ENCODE results near the gene CDKN2A.

CDKN2A gene

DNA sequence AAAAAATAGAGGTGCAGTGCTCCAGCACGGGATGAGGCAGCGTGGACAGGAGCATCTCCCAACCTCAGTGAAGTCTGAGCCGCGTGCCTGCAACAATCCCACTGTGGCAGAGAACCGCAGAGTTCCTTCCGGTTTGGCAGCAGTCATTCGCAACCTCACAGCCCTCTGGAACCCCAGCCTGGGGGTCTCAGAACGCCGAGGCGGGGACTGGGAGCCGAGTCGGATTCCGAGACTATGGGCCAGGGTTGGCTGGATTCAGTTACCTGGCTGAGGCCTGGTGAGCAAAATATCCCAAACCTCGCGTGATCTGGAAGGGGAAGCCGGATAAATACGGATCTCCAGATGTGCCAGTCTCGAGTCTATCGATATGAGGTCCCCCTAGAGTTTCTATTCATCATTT is 27.0 kb downstream of the CDKN2A start:
- TF ChIP-seq, protein P1, sequence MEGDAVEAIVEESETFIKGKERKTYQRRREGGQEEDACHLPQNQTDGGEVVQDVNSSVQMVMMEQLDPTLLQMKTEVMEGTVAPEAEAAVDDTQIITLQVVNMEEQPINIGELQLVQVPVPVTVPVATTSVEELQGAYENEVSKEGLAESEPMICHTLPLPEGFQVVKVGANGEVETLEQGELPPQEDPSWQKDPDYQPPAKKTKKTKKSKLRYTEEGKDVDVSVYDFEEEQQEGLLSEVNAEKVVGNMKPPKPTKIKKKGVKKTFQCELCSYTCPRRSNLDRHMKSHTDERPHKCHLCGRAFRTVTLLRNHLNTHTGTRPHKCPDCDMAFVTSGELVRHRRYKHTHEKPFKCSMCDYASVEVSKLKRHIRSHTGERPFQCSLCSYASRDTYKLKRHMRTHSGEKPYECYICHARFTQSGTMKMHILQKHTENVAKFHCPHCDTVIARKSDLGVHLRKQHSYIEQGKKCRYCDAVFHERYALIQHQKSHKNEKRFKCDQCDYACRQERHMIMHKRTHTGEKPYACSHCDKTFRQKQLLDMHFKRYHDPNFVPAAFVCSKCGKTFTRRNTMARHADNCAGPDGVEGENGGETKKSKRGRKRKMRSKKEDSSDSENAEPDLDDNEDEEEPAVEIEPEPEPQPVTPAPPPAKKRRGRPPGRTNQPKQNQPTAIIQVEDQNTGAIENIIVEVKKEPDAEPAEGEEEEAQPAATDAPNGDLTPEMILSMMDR (conservative IDR thresholded peaks at IDR 0.05; ENCODE audit: low read length): no peak
- no peak for TF ChIP-seq EZH2phosphoT487 (IDR thresholded peaks at IDR 0.05; ENCODE audit: borderline replicate concordance)
- Histone ChIP-seq H4K20me1 (ENCODE audit: insufficient read depth, low read length, poor library complexity, severe bottlenecking) (no peaks in the 10 kb centered on the region), H3K9me3 (ENCODE audit: insufficient read depth, low read depth, low read length) (no peaks in the 10 kb centered on the region), H3K9ac (ENCODE audit: low read depth, low read length, poor library complexity, severe bottlenecking) (no peak overlapping the region), H3K4me1 (ENCODE audit: insufficient read depth, low read length, poor library complexity, severe bottlenecking) (no peaks in the 10 kb centered on the region), H3K4me3 (ENCODE audit: low read length, poor library complexity, severe bottlenecking) (no peak overlapping the region), H3K4me2 (ENCODE audit: low read depth, low read length, poor library complexity, severe bottlenecking) (no peak overlapping the region), H2AFZ (ENCODE audit: low read length) (no peak overlapping the region), H3K79me2 (ENCODE audit: insufficient read depth, low read length) (no peaks in the 10 kb centered on the region), H3K27me3 (ENCODE audit: insufficient read depth, low read length, poor library complexity, severe bottlenecking) (no peaks in the 10 kb centered on the region), H3F3A (ENCODE audit: low read depth) (no peaks in the 10 kb centered on the region), H3K9me2 (replicated peaks; ENCODE audit: low read depth, low read length) (no peaks in the 10 kb centered on the region), H3K36me3 (ENCODE audit: insufficient read depth, low read length) (peaks cover 9% of the 10 kb centered on the region; the same call in 1 of the 2 replicates)

DNA sequence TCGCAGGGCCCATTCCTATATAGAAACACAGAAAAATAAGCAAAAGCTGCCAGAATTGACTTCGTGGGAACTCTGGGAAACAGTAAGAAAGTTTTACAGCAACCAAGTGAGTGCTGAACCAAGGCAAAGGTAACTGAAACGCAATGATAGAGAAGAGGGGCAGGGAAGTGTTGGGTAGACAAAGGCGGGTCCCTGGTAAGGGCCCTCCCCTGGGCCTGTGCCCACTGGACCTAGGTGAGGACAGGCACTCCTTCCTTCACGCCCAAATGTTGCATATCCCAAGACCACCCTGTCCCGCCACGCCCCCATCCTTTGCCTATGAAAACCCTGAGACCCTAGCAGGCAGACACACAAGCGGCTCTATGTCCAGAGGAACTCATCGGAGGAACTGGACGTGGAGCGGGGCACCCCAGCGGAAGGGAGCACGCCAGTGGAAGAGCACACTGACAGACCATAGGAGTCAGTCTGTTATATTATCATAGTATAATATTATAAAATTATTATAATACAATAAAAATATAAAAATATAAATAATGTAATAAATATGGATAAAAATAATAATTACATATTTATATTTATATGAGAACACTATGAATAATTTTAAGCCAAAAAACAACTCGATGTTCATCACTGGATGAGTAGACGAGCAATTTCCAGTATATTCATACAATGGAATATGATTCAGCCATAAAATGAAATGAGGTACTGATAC is 27.9 kb downstream of the CDKN2A start:
- no peaks in the 10 kb centered on the region for H3K79me2 ChIP-seq (ENCODE audit: insufficient read depth, low read length)
- H3K36me3 ChIP-seq (ENCODE audit: insufficient read depth, low read length): peaks cover 9% of the 10 kb centered on the region; the same call in 1 of the 2 replicates
- no peak overlapping the region for H2AFZ ChIP-seq (ENCODE audit: low read length)
- no peaks in the 10 kb centered on the region for H3K27me3 ChIP-seq (ENCODE audit: insufficient read depth, low read length, poor library complexity, severe bottlenecking)
- H3K4me3 ChIP-seq (ENCODE audit: low read length, poor library complexity, severe bottlenecking): no peak overlapping the region
- TF ChIP-seq, protein P1 (conservative IDR thresholded peaks at IDR 0.05; ENCODE audit: low read length): no peak
- TF ChIP-seq EZH2phosphoT487 (IDR thresholded peaks at IDR 0.05; ENCODE audit: borderline replicate concordance): no peak
- H3F3A ChIP-seq (ENCODE audit: low read depth): no peaks in the 10 kb centered on the region
- no peak overlapping the region for H3K9ac ChIP-seq (ENCODE audit: low read depth, low read length, poor library complexity, severe bottlenecking)
- H4K20me1 ChIP-seq (ENCODE audit: insufficient read depth, low read length, poor library complexity, severe bottlenecking): no peaks in the 10 kb centered on the region
- no peaks in the 10 kb centered on the region for H3K4me1 ChIP-seq (ENCODE audit: insufficient read depth, low read length, poor library complexity, severe bottlenecking)
- no peaks in the 10 kb centered on the region for H3K9me3 ChIP-seq (ENCODE audit: insufficient read depth, low read depth, low read length)
- no peak overlapping the region for H3K4me2 ChIP-seq (ENCODE audit: low read depth, low read length, poor library complexity, severe bottlenecking)
- H3K9me2 ChIP-seq (replicated peaks; ENCODE audit: low read depth, low read length): no peaks in the 10 kb centered on the region

DNA sequence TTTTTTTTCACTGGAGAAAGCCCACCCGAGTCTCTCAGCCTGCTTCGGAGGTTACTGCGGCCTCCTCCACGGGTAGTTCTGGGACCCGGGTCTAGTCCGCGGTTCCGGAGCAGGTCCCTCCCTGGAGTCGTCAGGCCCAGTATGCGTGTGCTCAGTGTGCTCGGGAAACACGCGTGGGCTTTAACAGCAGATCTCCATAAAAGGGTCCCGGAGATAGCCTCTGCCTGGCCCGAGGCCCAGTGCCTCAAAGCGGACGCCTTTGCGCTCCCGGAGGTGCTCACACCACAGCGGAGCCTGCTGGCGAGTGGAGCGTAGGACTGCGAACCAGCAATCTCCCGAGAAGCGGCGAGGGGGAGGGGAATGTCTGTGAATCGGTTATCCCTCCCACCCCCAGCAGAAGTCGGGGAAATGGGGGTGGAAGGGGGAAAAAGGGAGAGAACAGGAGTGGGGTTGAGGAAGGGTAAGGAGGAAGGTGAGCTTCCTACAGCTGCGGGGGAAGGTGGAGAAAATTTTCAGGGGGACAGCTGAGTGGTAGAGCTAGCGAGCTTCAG is 28.7 kb downstream of the CDKN2A start:
- H3F3A ChIP-seq (ENCODE audit: low read depth): no peaks in the 10 kb centered on the region
- H3K36me3 ChIP-seq (ENCODE audit: insufficient read depth, low read length): peaks cover 9% of the 10 kb centered on the region; the same call in 1 of the 2 replicates
- H2AFZ ChIP-seq (ENCODE audit: low read length): no peak overlapping the region
- H3K9me2 ChIP-seq (replicated peaks; ENCODE audit: low read depth, low read length): no peaks in the 10 kb centered on the region
- H3K9me3 ChIP-seq (ENCODE audit: insufficient read depth, low read depth, low read length): no peaks in the 10 kb centered on the region
- H3K4me2 ChIP-seq (ENCODE audit: low read depth, low read length, poor library complexity, severe bottlenecking): no peak overlapping the region
- no peak overlapping the region for H3K4me3 ChIP-seq (ENCODE audit: low read length, poor library complexity, severe bottlenecking)
- H3K4me1 ChIP-seq (ENCODE audit: insufficient read depth, low read length, poor library complexity, severe bottlenecking): no peaks in the 10 kb centered on the region
- TF ChIP-seq, protein P1 (conservative IDR thresholded peaks at IDR 0.05; ENCODE audit: low read length): no peak
- no peak for TF ChIP-seq EZH2phosphoT487 (IDR thresholded peaks at IDR 0.05; ENCODE audit: borderline replicate concordance)
- H3K27me3 ChIP-seq (ENCODE audit: insufficient read depth, low read length, poor library complexity, severe bottlenecking): no peaks in the 10 kb centered on the region
- no peaks in the 10 kb centered on the region for H4K20me1 ChIP-seq (ENCODE audit: insufficient read depth, low read length, poor library complexity, severe bottlenecking)
- H3K79me2 ChIP-seq (ENCODE audit: insufficient read depth, low read length): no peaks in the 10 kb centered on the region
- no peak overlapping the region for H3K9ac ChIP-seq (ENCODE audit: low read depth, low read length, poor library complexity, severe bottlenecking)

Measured in Loucy (cell line).